Astrocyte of the cerebellum (primary cell): Measurements from ENCODE around the gene CACNA1H.

Experiments
- DNase-seq: peaks from one replicate; pipeline ENCODE4 v3.0.0-alpha.2; 2011; ENCODE audit warnings: low read depth
- H3K4me3 ChIP-seq: 2 replicates; pipeline ENCODE4 v1.5.1; 2011; ENCODE audit warnings: mild to moderate bottlenecking, low read depth, low read length, moderate library complexity
- CTCF ChIP-seq: IDR thresholded peaks from 2 replicates; pipeline ENCODE4 v1.5.1; 2012; ENCODE audit warnings: low read length, low read depth, moderate library complexity, mild to moderate bottlenecking; ENCODE audit errors: missing control alignments
- in situ Hi-C: cut with HindIII; loops from 2 replicates; pipeline ENCODE4 v1.10.0; 2017; ENCODE audit warnings: low sequenced_read_pairs

The CACNA1H gene

GRCh38 chr16:1121601-1122397 lies 31.1 kb upstream of the CACNA1H start:
- no peak for DNase-seq
- in situ Hi-C loops, result no loop called here
- no peak overlapping the region for H3K4me3 ChIP-seq
- no peak for TF ChIP-seq CTCF

- H3K4me3 ChIP-seq, result no peak overlapping the region
- in situ Hi-C loops, result no loop called here
- DNase-seq, result no peak
- TF ChIP-seq CTCF, result no peak
These were observed 30.5 kb upstream of the CACNA1H start for GRCh38 chr16:1122398-1122765.

GRCh38 chr16:1123525-1124230 lies 29.2 kb upstream of the CACNA1H start:
- no peak for TF ChIP-seq CTCF
- in situ Hi-C loops, result no loop called here
- no peak overlapping the region for H3K4me3 ChIP-seq
- DNase-seq, result no peak

GRCh38 chr16:1124291-1124690 lies 28.6 kb upstream of the CACNA1H start:
- no peak overlapping the region for H3K4me3 ChIP-seq
- DNase-seq, result no peak
- TF ChIP-seq CTCF, result no peak
- in situ Hi-C loops, result no loop called here

GRCh38 chr16:1124795-1125194 lies 28.1 kb upstream of the CACNA1H start:
- TF ChIP-seq CTCF, result no peak
- no peak for DNase-seq
- no peak overlapping the region for H3K4me3 ChIP-seq

GRCh38 chr16:1125471-1125870 lies 27.4 kb upstream of the CACNA1H start:
- no peak for TF ChIP-seq CTCF
- in situ Hi-C loops, result loop anchor here (25.0 kb wide), 1 partner anchor 162 kb away; no protein-coding TSS in a partner anchor
- H3K4me3 ChIP-seq, result no peak overlapping the region
- no peak for DNase-seq

More at GRCh38 chr16:1124795-1125194, 28.1 kb upstream of the CACNA1H start:
- in situ Hi-C loops, result loop anchor here (25.0 kb wide), 1 partner anchor 163 kb away; no protein-coding TSS in a partner anchor
